Stimulated activated CD8-positive, alpha-beta memory T cell treated with anti-CD3 and anti-CD28 coated beads, Interleukin-12 subunit alpha, Interleukin-12 subunit beta, amount 100 ng/mL, for 1 hour (primary cell): Measurements from ENCODE around the gene MORC2.
A peak's percentile ranks its signal among the peaks of the same experiment; 100 is the strongest.

ENCODE experiments used
- DNase-seq: peaks from one replicate; pipeline ENCODE4 v3.0.0-alpha.2; 2020; ENCODE audit warnings: low read depth

Gene MORC2

GRCh38 chr22:30921108-30921507 is 47.5 kb downstream of the MORC2 start:
- DNase-seq: no peak

- peak; percentile 79 for DNase-seq
Observed at GRCh38 chr22:30920407-30920806, 48.2 kb downstream of the MORC2 start.

- no peak for DNase-seq
Observed at GRCh38 chr22:30919973-30920372, 48.6 kb downstream of the MORC2 start.

- no peak for DNase-seq
Observed at GRCh38 chr22:30918761-30919160, 49.8 kb downstream of the MORC2 start.

- DNase-seq: no peak
Observed at GRCh38 chr22:30910358-30910757, 58.2 kb downstream of the MORC2 start.

GRCh38 chr22:30909306-30909705 is 59.3 kb downstream of the MORC2 start:
- no peak for DNase-seq

- no peak for DNase-seq
Observed at GRCh38 chr22:30908051-30908461, 60.5 kb downstream of the MORC2 start.

- DNase-seq: no peak
Observed at GRCh38 chr22:30906946-30907345, 61.6 kb downstream of the MORC2 start.

GRCh38 chr22:30906411-30906810 is 62.2 kb downstream of the MORC2 start:
- no peak for DNase-seq

- no peak for DNase-seq
Observed at GRCh38 chr22:30905696-30906341, 62.8 kb downstream of the MORC2 start.

GRCh38 chr22:30903876-30904460 is 64.6 kb downstream of the MORC2 start:
- DNase-seq: no peak

GRCh38 chr22:30902496-30903357 is 65.8 kb downstream of the MORC2 start:
- no peak for DNase-seq

- no peak for DNase-seq
Observed at GRCh38 chr22:30894371-30894740, 74.2 kb downstream of the MORC2 start.

GRCh38 chr22:30893434-30894370 is 74.9 kb downstream of the MORC2 start:
- DNase-seq: no peak

GRCh38 chr22:30892731-30893221 is 75.8 kb downstream of the MORC2 start:
- DNase-seq: no peak

- DNase-seq: no peak
Observed at GRCh38 chr22:30892286-30892685, 76.3 kb downstream of the MORC2 start.

GRCh38 chr22:30891781-30892180 is 76.8 kb downstream of the MORC2 start:
- DNase-seq: no peak

- no peak for DNase-seq
Observed at GRCh38 chr22:30891443-30891755, 77.2 kb downstream of the MORC2 start.

GRCh38 chr22:30890686-30891442 is 77.7 kb downstream of the MORC2 start:
- DNase-seq: no peak

- DNase-seq: no peak
Observed at GRCh38 chr22:30889996-30890480, 78.5 kb downstream of the MORC2 start.
